Endothelial cell of umbilical vein (primary cell): ENCODE results near the gene SAMD14. TPM values are rescaled to one million over a fixed set of nuclear protein-coding genes. Genes with fewer than 3 reads are reported as not detected.
A peak's percentile ranks its signal among the peaks of the same experiment; 100 is the strongest.

Source experiments
- BruUV-seq: library from RNA; stranded (reverse); fragments of 400-500 nt; replicated peaks from 2 replicates; lab custom pipeline; 2021; lab: Mats Ljungman, UMichigan
- CTCF ChIA-PET: fragments of 300-600, 350-600 bp; sonication (Branson Sonifier 250); formaldehyde crosslinking; loops from one replicate; lab custom pipeline; 2021; ENCODE audit warnings: antibody characterized with exemption, inconsistent platforms; lab: Charles Lee
- POLR2A ChIA-PET: fragments of 300-600, 350-600 bp; sonication (Branson Sonifier 250); formaldehyde crosslinking; loops from one replicate; lab custom pipeline; 2021; ENCODE audit warnings: antibody characterized with exemption, inconsistent platforms; lab: Charles Lee
- DNase-seq: peaks from one replicate; pipeline ENCODE4 v3.0.0-alpha.2; 2011; ENCODE audit warnings: low read depth, low spot score
- FAIRE-seq: peaks from 2 replicates; lab custom pipeline; 2011; peaks lifted over from hg19 to GRCh38; lab: Jason Lieb, UNC
- H2AFZ ChIP-seq: 2 replicates; pipeline ENCODE4 v1.6.0; 2012; ENCODE audit warnings: low read depth, low read length, control low read depth, inconsistent platforms
- H3K27ac ChIP-seq: 2 replicates; pipeline ENCODE4 v1.5.1; 2011; ENCODE audit warnings: low read depth, mild to moderate bottlenecking, control low read depth, low read length, moderate library complexity; ENCODE audit not compliant: insufficient read depth
- H3K27me3 ChIP-seq, 2 experiments: 2 replicates each; pipeline versions ENCODE4 v1.6.0 to v1.6.1; 2011; ENCODE audit warnings: low read length in 2 of 2, mixed read lengths in 1 of 2; ENCODE audit not compliant: control insufficient read depth in 2 of 2, insufficient read depth in 2 of 2
- H3K36me3 ChIP-seq, 2 experiments: 2 replicates in 1 of 2; 3 replicates in 1 of 2; pipeline ENCODE4 v1.5.1; 2011; ENCODE audit warnings: low read length in 2 of 2, mild to moderate bottlenecking in 1 of 2, moderate library complexity in 1 of 2; ENCODE audit not compliant: control insufficient read depth in 2 of 2, insufficient read depth in 2 of 2; ENCODE audit errors: extremely low read depth in 1 of 2
- H3K4me1 ChIP-seq: 3 replicates; pipeline ENCODE4 v1.5.1; 2011; ENCODE audit warnings: mild to moderate bottlenecking, low read length; ENCODE audit not compliant: control insufficient read depth, insufficient read depth; ENCODE audit errors: extremely low read depth
- H3K4me2 ChIP-seq: 2 replicates; pipeline ENCODE4 v1.6.1; 2011; ENCODE audit warnings: low read length, control low read depth, mixed read lengths; ENCODE audit not compliant: insufficient read depth
- H3K4me3 ChIP-seq, 3 experiments: fragments of 200-600 bp in 1 of 3; sonication (generic), shearing (Covaris generic) in 1 of 3; replicated peaks in 1 of 3; 2 replicates each; pipeline ENCODE4 v1.5.1; 2011 to 2016; ENCODE audit warnings: control low read depth in 3 of 3, low read length in 3 of 3, mild to moderate bottlenecking in 2 of 3, inconsistent platforms in 1 of 3, low read depth in 1 of 3, moderate library complexity in 1 of 3; ENCODE audit not compliant: insufficient read depth in 1 of 3
- H3K79me2 ChIP-seq: 2 replicates; pipeline ENCODE4 v1.6.0; 2012; ENCODE audit warnings: low read length, inconsistent platforms; ENCODE audit not compliant: control insufficient read depth, insufficient read depth
- H3K9ac ChIP-seq: replicated peaks from 2 replicates; pipeline ENCODE3; 2011; ENCODE audit warnings: low read length, control low read depth; ENCODE audit not compliant: insufficient read depth; ENCODE audit errors: extremely low read depth
- H3K9me1 ChIP-seq: replicated peaks from 3 replicates; pipeline ENCODE4 v1.6.0; 2011; ENCODE audit warnings: mild to moderate bottlenecking, low read length; ENCODE audit not compliant: control insufficient read depth, insufficient read depth; ENCODE audit errors: extremely low read depth
- H3K9me3 ChIP-seq: replicated peaks from 2 replicates; pipeline ENCODE4 v1.5.1; 2012; ENCODE audit warnings: low read length, inconsistent platforms; ENCODE audit not compliant: control insufficient read depth, insufficient read depth
- H4K20me1 ChIP-seq: replicated peaks from 2 replicates; pipeline ENCODE3; 2011; ENCODE audit warnings: mild to moderate bottlenecking, low read length; ENCODE audit not compliant: control insufficient read depth, insufficient read depth; ENCODE audit errors: extremely low read depth
- CTCF ChIP-seq, 2 donors: IDR thresholded peaks; 1 replicate in 1 of 2; 2 replicates in 1 of 2; pipeline ENCODE4 v1.5.1; 2011; ENCODE audit warnings: low read length in 2 of 2, mild to moderate bottlenecking in 2 of 2, moderate library complexity in 2 of 2, control low read depth in 1 of 2, inconsistent platforms in 1 of 2, low read depth in 1 of 2; ENCODE audit not compliant: insufficient read depth in 1 of 2; ENCODE audit errors: extremely low read depth in 1 of 2
- EZH2 ChIP-seq: IDR thresholded peaks from 2 replicates; pipeline ENCODE4 v1.6.1; 2012; ENCODE audit warnings: borderline replicate concordance, low read depth, mild to moderate bottlenecking, moderate library complexity, low read length, inconsistent platforms; ENCODE audit not compliant: severe bottlenecking
- FOS ChIP-seq: IDR thresholded peaks from 2 replicates; pipeline ENCODE4 v1.6.1; 2011; ENCODE audit warnings: mild to moderate bottlenecking, low read length, moderate library complexity, borderline replicate concordance; ENCODE audit not compliant: insufficient read depth
- GATA2 ChIP-seq: IDR thresholded peaks from 2 replicates; pipeline ENCODE4 v1.7.0; 2011; ENCODE audit warnings: low read depth, mild to moderate bottlenecking, moderate library complexity, mixed read lengths, low read length; ENCODE audit not compliant: insufficient read length, insufficient read depth
- JUN ChIP-seq: IDR thresholded peaks from 2 replicates; pipeline ENCODE4 v1.6.1; 2011; ENCODE audit warnings: borderline replicate concordance, low read depth; ENCODE audit not compliant: insufficient read length, insufficient read depth
- MYC ChIP-seq: IDR thresholded peaks from one replicate; pipeline ENCODE4 v1.6.1; 2011; ENCODE audit warnings: mild to moderate bottlenecking, low read depth, low read length
- POLR2A ChIP-seq: IDR thresholded peaks from 2 replicates; pipeline ENCODE4 v1.6.1; 2012; ENCODE audit warnings: low read depth, mild to moderate bottlenecking, control low read depth, low read length
- POLR2AphosphoS5 ChIP-seq: IDR thresholded peaks from 2 replicates; pipeline ENCODE4 v1.6.1; 2012; ENCODE audit warnings: low read depth, mild to moderate bottlenecking, control low read depth, low read length, moderate library complexity; ENCODE audit not compliant: insufficient read depth
- dilution Hi-C: fragments of 300-500 bp; cut with MboI; formaldehyde crosslinking; loops from one replicate; pipeline ENCODE4 v1.15.0; 2019; ENCODE audit warnings: low sequenced_read_pairs; ENCODE audit not compliant: extremely low pct_ligation_motif_present
- intact Hi-C: fragments of 100-400 bp; cut with micrococcal nuclease; formaldehyde crosslinking; loops from one replicate; pipeline ENCODE4 v1.10.0; 2022
- polyA plus RNA-seq, 4 experiments: library from polyadenylated mRNA; depleted of rRNA in 3 of 4; stranded (reverse) in 3 of 4; unstranded in 1 of 4; fragments of >200 nt; gene quantifications; 2 replicates each; pipeline versions ENCODE4 v1.2.1 to v1.2.3, GENCODE V29; 2011 to 2012; ENCODE audit warnings: missing spikeins in 1 of 4
- total RNA-seq: library from RNA; stranded (reverse); gene quantifications from 2 replicates; pipeline ENCODE4 v1.2.3, GENCODE V29; 2021
- TF ChIP-seq, protein P1 (sequence below): IDR thresholded peaks from 2 replicates; pipeline ENCODE4 v1.6.1; 2011; ENCODE audit not compliant: insufficient read depth, insufficient read length

Gene SAMD14
- total and polyA plus RNA-seq, 2 donors (not counting 3 experiments of a cell fraction or from before 2014, with no cell fraction given), result 6.8 to 15.6 TPM

DNA sequence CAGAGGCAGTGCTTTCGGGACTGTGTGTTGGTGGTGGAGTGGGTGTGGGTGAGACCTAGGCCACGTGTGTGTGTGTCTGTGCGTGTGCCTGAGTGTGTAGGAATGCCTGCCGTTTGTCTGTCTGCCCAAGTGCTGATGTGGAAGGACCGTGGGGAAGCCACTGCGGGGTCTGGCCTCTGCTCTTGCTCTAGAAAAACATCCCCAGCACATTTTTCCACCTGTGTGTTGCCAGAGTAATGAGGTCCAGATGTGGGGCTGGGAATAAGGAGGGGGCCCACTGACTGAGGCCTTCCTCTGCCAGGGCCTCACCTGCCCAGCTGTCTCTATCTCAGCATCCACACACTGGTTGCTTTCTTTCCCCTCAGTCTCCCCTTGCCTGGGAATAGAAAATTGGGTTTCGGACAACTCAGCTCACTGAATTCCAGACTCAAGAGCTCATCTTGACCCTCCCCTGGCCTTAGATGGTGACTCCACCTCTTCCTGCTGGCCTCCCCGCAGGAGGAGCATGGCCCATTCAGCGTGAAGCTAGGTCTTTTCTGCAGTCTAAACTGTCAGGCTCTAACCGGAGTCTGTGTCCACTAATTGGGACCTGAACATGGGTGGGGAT lies 43.5 kb upstream of the SAMD14 start:
- Histone ChIP-seq H3K9ac (no peak overlapping the region), H2AFZ (peak overlapping the region; percentile 86), H4K20me1 (no peaks in the 10 kb centered on the region), H3K4me1 (peaks cover 13% of the 10 kb centered on the region), H3K4me2 (no peak overlapping the region), H3K4me3 (no peak overlapping the region), H3K79me2 (no peaks in the 10 kb centered on the region), H3K9me3 (no peaks in the 10 kb centered on the region), H3K27ac (no peak overlapping the region), H3K9me1 (no peaks in the 10 kb centered on the region), H3K36me3 (no peaks in the 10 kb centered on the region), H3K27me3 (no peaks in the 10 kb centered on the region)
- CTCF ChIA-PET, result interaction anchor here (0.9 to 8.8 kb wide), 7 partner anchors 11 to 125 kb away, joined by 3 to 234 read pairs (median 5); partner anchors contain the start of gene COL1A1
- no TSS peak for BruUV-seq
- dilution Hi-C loops, result no loop called here
- TF ChIP-seq CTCF (IDR thresholded peaks at IDR 0.05; ENCODE audit: extremely low read depth in 1 of 2, insufficient read depth in 1 of 2, low read depth in 1 of 2, low read length in 2 of 2), result no peak
- TF ChIP-seq FOS, result no peak
- TF ChIP-seq, protein P1, sequence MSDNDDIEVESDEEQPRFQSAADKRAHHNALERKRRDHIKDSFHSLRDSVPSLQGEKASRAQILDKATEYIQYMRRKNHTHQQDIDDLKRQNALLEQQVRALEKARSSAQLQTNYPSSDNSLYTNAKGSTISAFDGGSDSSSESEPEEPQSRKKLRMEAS, result no peak
- no peak for TF ChIP-seq POLR2A
- TF ChIP-seq EZH2, result no peak
- TF ChIP-seq POLR2AphosphoS5, result no peak
- no peak for TF ChIP-seq GATA2
- no peak for TF ChIP-seq MYC
- no peak for TF ChIP-seq JUN
- FAIRE-seq (peak; percentile 68), DNase-seq (peak; percentile 13)
- POLR2A ChIA-PET, result no interaction called here
- intact Hi-C loops, result no loop called here
